ENCODE measurements around the gene FMO5.
"Not testable (repeated sequence)": the region's sequence is repeated elsewhere in the genome, so short reads cannot be mapped to it uniquely, and the experiment has no call there.

Gene FMO5, protein sequence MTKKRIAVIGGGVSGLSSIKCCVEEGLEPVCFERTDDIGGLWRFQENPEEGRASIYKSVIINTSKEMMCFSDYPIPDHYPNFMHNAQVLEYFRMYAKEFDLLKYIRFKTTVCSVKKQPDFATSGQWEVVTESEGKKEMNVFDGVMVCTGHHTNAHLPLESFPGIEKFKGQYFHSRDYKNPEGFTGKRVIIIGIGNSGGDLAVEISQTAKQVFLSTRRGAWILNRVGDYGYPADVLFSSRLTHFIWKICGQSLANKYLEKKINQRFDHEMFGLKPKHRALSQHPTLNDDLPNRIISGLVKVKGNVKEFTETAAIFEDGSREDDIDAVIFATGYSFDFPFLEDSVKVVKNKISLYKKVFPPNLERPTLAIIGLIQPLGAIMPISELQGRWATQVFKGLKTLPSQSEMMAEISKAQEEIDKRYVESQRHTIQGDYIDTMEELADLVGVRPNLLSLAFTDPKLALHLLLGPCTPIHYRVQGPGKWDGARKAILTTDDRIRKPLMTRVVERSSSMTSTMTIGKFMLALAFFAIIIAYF

GRCh38 chr1:147225193-147225730 lies at the start of gene FMO5:
FMO5 (minus strand) TSS chr1:147225339; CDS start chr1:147225029, 310 bp downstream.
- no peak for DNase-seq

- peak; percentile 57 for DNase-seq
These were observed 48.5 kb upstream of the FMO5 start for GRCh38 chr1:147273409-147274336.

DNA sequence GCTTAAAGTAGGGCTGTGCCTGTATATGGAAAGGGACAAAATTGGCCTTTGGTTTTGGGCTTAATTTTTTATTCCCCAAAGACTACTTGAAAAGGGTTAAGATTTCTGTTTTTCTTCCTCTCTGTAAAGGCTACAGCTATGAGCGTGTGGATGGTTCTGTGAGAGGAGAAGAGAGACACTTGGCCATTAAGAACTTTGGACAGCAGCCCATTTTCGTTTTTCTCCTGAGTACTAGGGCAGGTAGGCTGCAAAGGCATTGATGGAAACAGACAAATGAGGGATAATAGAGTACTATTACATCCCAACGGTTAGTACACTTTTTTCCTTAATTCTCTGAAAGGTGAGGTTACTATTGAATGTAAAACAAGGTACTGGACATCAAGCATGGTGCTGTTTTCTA lies 46.9 kb upstream of the FMO5 start:
- DNase-seq = no peak

DNA sequence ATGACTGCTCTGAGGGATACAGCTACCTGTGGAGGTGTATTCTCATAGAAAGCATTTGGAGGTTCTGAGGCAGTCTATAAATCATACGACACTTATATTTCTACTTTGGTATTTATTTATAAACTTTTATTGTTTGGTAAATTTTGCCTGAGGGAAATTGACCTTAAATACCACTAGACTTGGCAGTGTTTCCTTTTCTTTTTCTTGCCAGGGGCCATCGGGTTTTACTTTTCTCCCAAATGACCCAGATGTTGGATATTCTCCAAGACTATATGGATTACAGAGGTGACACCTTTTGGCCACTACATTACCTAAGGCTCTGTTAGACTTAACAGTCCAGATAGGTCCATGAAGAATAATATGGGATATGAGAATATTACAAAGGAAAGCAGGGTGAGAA lies 45.6 kb upstream of the FMO5 start:
- no peak for DNase-seq

- DNase-seq = no peak
These were observed 42.6 kb upstream of the FMO5 start for GRCh38 chr1:147267711-147268110.

DNA sequence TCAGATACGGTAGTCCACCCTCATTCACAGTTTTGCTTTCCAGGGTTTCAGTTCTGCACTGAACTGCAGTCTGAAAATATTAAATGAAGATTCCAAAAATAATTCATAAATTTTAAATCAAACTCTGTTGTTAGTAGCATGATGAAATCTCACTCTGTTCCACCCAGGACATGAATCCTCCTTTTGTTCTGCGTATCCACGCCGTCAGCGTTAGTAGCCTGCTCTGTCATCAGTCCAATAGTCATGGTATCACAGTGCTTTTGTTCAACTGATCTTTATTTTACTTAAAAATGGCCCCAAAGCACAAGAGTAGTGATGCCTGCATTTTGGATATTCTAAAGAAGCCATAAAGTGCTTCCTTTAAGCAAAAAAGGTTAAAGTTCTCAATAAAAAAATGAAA lies 41.2 kb upstream of the FMO5 start:
- DNase-seq = no peak

DNA sequence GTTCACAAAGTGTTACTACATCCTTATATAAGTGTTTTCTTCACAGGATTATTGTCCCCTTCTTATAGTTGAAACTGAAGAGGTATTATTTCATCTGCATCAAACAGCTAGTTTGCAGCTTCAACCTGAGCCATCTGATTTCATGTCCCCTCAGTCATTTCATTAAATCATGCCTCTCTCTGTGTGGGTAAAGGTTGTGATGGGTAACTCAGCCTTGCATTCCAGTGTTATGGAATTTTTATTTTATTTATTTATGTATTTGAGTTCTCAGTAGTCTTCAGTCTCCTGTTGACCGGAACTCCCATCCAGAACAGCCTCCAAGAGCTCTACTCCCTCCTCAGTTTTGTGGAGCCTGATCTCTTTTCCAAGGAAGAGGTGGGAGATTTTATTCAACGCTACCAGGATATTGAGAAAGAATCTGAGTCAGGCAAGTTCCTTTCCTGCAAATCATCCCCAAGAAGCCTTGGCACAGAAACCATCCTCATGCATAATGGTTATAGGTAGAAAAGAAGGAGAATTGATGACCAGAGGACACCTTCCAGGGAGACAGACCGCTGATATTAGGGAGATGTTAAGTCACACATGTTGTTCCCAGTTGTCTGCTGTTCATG lies 39.1 kb upstream of the FMO5 start:
- DNase-seq = peak; percentile 75

DNA sequence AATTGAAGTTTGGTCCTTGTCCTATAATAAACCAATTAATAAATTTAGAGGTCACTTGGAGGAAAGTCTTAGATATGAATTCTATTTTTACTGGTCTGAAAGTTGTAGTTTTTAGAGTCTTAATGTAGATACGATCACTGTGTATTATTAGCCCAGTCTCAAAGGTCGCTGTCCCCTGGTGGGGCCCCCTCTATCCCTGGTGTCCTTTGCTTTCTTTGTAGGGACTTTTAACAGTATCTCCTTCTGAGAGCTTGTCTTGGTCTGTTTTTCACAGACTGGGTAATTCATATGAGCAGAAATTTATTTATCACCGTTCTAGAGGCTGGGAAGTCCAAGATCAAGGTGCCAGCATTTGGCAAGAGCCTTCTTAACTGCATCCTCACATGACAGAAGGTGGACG lies 35.8 kb upstream of the FMO5 start:
- no peak for DNase-seq

DNA sequence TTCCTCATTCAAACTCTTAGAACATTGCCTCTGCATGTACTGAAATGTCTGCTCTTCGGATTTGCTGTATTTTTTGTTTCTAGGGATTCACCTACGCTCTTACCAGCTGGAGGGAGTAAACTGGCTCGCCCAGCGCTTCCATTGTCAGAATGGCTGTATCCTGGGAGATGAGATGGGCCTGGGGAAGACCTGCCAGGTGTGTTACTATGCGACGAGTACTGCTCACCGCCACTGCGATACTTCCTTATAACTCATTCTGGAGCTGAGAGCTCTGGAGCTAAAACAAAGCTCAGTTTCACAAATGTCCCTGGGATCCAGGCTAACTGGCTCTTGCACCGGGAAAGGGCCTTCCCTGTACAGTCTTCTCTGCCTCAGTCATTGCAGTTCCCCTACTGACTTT lies 27.4 kb upstream of the FMO5 start:
- no peak for DNase-seq

GRCh38 chr1:147247656-147248238 lies 22.6 kb upstream of the FMO5 start:
- no peak for DNase-seq

DNA sequence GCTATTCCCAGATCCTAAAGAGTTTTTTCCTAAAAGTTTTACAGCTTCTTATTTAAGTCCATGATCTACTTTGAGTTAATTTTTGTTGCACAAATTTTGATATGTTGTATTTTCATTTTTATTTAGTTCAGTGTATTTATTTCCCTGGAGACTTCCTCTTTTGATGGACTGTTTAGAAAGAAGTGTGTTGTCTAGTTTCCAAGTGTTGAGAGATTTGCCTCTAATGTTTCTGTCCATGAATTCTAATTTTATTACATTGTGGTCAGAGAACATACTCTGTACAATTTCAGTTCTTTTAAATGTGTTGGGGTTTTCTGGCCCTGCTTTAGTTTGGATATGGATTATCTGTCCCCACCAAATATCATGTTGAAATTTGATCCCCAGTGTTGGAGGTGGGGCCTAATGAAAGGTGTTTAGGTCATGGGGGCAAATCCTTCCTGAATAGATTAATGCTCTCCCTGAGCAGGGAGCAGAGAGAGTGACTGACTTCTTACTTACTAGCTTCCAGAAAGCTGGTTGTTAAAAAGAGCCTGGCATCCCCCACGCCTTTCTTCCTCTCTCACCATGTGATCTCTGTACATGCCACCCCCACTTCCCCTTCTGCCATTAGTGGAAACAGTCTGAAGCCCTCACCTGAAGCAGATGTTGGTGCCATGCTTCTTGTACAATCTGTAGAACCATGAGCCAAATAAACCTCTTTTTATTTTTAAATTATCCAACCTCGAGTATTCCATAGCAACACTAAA lies 21.9 kb upstream of the FMO5 start:
- DNase-seq = peak; percentile 25

GRCh38 chr1:147246044-147246690 lies 21.0 kb upstream of the FMO5 start:
- no peak for DNase-seq

- DNase-seq = no peak
These were observed 20.5 kb upstream of the FMO5 start for GRCh38 chr1:147245586-147246021.

DNA sequence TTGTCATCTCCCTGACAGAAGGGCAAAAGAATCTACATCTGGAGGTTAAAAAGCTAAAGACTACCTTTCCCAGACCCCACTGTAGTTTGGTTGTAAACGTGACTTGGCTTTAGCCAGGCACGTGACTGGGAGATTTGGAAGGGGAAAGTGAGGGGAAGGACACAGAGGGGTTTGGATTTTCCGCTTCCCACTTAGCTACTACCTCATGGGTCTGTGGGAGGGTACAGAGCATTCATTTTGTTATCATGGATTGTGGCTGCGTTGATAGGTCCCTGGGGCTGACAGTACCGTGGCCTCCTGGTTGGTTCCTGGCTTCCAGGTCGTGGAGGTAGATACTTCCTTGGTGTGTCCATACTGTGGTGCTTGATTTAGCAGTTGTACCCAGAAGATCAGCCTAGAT lies 20.0 kb upstream of the FMO5 start:
- DNase-seq = no peak

GRCh38 chr1:147243841-147244240 lies 18.7 kb upstream of the FMO5 start:
- no peak for DNase-seq

DNA sequence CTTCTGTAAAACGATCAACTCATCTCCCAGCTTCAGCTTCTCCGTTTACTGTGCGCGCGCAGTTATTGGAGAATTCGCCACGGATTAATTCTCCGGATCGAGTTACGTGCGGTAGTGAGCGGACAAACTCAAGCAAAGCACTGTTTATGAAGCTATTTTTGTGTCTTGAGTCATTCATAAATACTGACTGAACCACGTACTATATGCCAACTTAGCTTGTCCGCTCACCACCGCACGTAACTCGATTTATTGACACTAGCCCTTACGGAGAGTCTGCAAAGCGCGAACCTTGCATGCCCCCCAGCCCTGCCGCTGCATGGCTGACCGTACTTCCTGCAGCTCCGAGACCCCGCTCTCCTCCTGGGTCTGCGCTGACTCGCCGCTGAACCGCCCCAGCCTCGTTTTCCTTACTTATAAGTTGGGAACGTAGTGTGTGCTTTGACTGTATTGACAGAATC lies 18.1 kb upstream of the FMO5 start:
- DNase-seq = no peak

- peak; percentile 89 for DNase-seq
These were observed 17.5 kb upstream of the FMO5 start, which contains the start of gene CHD1L for GRCh38 chr1:147242449-147243227. CHD1L (plus strand) TSS chr1:147242684; CDS start chr1:147242704, 20 bp downstream.

DNA sequence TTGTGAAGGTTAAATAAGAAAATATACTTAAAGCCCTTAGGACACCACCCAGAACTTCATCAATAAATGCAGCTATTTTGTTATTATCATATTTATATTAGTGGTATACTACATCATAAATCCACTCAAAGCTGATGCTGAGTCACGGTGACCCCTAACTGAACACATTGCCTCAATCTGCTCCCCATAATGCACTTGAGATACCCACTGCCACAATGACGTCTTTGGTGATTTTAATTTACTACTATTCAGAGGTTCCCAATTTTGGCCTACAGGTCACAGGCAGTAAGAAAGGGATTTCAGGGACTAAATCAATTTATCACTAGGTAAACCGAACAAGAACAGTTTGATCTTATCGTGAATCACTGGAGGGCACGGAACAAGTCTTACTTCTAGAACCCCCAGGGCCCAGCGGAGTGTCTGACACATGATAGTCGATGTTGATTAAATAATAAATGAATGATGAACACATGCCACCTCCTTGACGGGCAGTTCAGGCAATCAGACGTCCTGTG lies 16.9 kb upstream of the FMO5 start:
- DNase-seq = no peak

GRCh38 chr1:147240131-147240721 lies 15.1 kb upstream of the FMO5 start:
- DNase-seq = not testable (repeated sequence)
